Right lobe of liver (tissue), 6 donors: ENCODE measurements around the gene GALNT10. TPM values are rescaled to one million over a fixed set of nuclear protein-coding genes. Genes with fewer than 3 reads are reported as not detected.

Source experiments
- ATAC-seq, 4 donors: fragments of 200-7000 bp; cut with Tn5 transposase; one replicate each; pipeline ENCODE4 v1.9.1; 2020; ENCODE audit warnings: mild to moderate bottlenecking in 4 of 4, moderate library complexity in 4 of 4
- DNase-seq, 3 donors: peaks; one replicate each; pipeline ENCODE4 v3.0.0-alpha.2; 2020
- H3K27ac ChIP-seq, 3 donors: fragments of 200-600 bp; one replicate each; pipeline ENCODE4 v1.8.0; 2022
- H3K27me3 ChIP-seq, 2 donors: fragments of 200-600 bp; one replicate each; pipeline ENCODE4 v1.8.0; 2022
- H3K36me3 ChIP-seq, 4 donors: fragments of 200-600 bp; sonication (generic) in 1 of 4; one replicate each; pipeline versions ENCODE4 v1.5.1 to v1.8.0; 2017 to 2022; ENCODE audit warnings: control low read depth in 1 of 4
- H3K4me1 ChIP-seq, 4 donors: fragments of 200-600 bp; sonication (generic) in 1 of 4; one replicate each; pipeline versions ENCODE4 v1.5.1 to v1.8.0; 2017 to 2022; ENCODE audit warnings: control low read depth in 1 of 4
- H3K4me3 ChIP-seq, 3 donors: fragments of 200-600 bp; one replicate each; pipeline ENCODE4 v1.8.0; 2022
- H3K9me3 ChIP-seq, 4 donors: fragments of 200-600 bp; sonication (generic) in 1 of 4; one replicate each; pipeline versions ENCODE4 v1.5.1 to v1.8.0; 2017 to 2022; ENCODE audit warnings: control low read depth in 1 of 4
- POLR2A ChIP-seq: fragments of 450-650 bp; IDR thresholded peaks from one replicate; pipeline ENCODE4 v1.6.1; 2017; ENCODE audit warnings: antibody characterized with exemption, mild to moderate bottlenecking
- WGBS: methylation state at CpG from one replicate; pipeline ENCODE4 v1.1.6; 2018; ENCODE audit warnings: low coverage, low lambda C conversion rate; ENCODE audit not compliant: insufficient coverage; ENCODE audit errors: missing lambda C conversion rate; 5-methylcytosine and 5-hydroxymethylcytosine counted together
- intact Hi-C, 2 donors: fragments of 100-400 bp; cut with DNase I; formaldehyde crosslinking; loops; one replicate each; pipeline versions ENCODE4 v1.11.2 to v1.14.1; 2022
- total RNA-seq, 6 experiments: library from RNA; depleted of rRNA in 2 of 6; stranded (reverse); fragments of >200 nt in 2 of 6; fragmentation: NEBNext Ultra II Directional in 3 of 6; extraction: Animal tissue kit (Norgen Biotek cat#: 25700) in 3 of 6; gene quantifications; one replicate each; pipeline versions ENCODE4 v1.1.0 to v1.2.4, GENCODE V29; 2016 to 2023
- TF ChIP-seq, protein P1 (sequence below), 4 donors: fragments of 200-600 bp in 3 of 4; fragments of 450-650 bp in 1 of 4; IDR thresholded peaks; one replicate each; pipeline versions ENCODE4 v1.5.1 to v1.8.0; 2016 to 2022; ENCODE audit warnings: antibody characterized with exemption in 4 of 4, mild to moderate bottlenecking in 2 of 4
- donor health status: DM: no; HTN: yes; CAD: no.
- donor health status: DM: no; HTN: no; CAD: no.
- donor health status: DM: no; HTN: no; CAD: no.
- donor health status: DM: no; HTN: yes; CAD: no.
- donor health status: DM: no; HTN: yes; CAD: no.

GALNT10 gene
- total RNA-seq, 6 experiments from 2014 or later, result 4.0 to 9.7 (median 7.1) TPM

DNA sequence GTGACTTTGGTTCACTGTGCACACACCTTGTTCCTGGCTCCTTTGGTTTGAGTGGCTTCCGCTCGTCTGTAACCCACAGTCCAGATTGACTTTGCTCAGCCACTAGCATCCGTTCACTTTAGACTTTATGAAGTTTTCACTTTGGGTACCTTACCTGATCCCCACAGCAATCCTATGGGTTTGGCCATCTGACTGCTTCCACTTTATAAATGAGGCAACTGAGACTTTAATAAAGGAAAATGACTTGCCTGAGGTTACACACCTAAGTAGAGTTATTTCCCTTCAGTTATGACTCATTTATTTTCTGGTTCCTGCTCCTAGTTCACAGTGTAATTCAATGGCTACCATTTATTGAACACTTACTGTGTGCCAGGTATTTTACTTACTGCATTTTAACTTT lies 161.0 kb downstream of the GALNT10 start:
- ATAC-seq (no peak), DNase-seq (no peak)
- Histone ChIP-seq H3K27me3 (no peaks in the 10 kb centered on the region), H3K27ac (no peak overlapping the region), H3K36me3 (peaks cover 0 to 1% (median 0%) of the 10 kb centered on the region in 4 donors), H3K9me3 (no peaks in the 10 kb centered on the region), H3K4me1 (no peaks in the 10 kb centered on the region), H3K4me3 (no peak overlapping the region)
- no peak for TF ChIP-seq POLR2A
- TF ChIP-seq, protein P1, sequence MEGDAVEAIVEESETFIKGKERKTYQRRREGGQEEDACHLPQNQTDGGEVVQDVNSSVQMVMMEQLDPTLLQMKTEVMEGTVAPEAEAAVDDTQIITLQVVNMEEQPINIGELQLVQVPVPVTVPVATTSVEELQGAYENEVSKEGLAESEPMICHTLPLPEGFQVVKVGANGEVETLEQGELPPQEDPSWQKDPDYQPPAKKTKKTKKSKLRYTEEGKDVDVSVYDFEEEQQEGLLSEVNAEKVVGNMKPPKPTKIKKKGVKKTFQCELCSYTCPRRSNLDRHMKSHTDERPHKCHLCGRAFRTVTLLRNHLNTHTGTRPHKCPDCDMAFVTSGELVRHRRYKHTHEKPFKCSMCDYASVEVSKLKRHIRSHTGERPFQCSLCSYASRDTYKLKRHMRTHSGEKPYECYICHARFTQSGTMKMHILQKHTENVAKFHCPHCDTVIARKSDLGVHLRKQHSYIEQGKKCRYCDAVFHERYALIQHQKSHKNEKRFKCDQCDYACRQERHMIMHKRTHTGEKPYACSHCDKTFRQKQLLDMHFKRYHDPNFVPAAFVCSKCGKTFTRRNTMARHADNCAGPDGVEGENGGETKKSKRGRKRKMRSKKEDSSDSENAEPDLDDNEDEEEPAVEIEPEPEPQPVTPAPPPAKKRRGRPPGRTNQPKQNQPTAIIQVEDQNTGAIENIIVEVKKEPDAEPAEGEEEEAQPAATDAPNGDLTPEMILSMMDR (IDR thresholded peaks at IDR 0.05), result no peak
- WGBS, result 89% methylated on average over 3 of the region's 3 CpGs
- intact Hi-C loops, result no loop called here

DNA sequence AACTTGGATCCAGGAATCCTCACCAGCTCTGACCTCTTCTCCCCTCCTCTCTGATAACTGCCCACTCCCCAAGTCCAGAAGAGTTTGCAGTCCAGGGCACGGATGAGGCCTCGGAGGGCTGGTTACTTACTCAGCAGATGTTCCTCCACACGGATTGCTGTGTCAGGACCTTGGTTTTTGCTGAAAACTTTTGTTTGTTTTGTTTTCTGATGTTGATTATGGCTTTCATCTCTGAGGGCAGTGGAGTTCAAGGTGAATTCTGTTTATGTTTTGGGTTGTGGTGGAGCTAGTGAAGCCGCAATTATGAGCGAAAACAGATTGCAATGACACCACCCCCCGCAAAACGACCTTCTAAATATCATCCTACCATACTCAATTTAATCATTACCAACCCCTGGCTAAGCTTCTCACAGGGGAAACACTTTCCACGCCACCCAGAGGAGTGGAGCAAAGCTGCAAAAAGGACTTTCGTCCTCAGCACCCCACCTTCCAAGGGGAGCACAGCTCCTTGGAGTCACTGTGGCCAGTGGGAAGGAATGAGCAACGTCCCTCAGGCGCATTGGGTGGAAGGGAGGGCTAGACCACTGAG lies 162.5 kb downstream of the GALNT10 start:
- no peak overlapping the region for H3K4me3 ChIP-seq
- H3K36me3 ChIP-seq, result peaks cover 0 to 1% (median 0%) of the 10 kb centered on the region in 4 donors
- no peak for DNase-seq
- H3K27ac ChIP-seq, result no peak overlapping the region
- WGBS, result 64% methylated on average over 4 of the region's 11 CpGs
- no peaks in the 10 kb centered on the region for H3K9me3 ChIP-seq
- H3K27me3 ChIP-seq, result no peaks in the 10 kb centered on the region
- TF ChIP-seq, protein P1 (IDR thresholded peaks at IDR 0.05), result no peak
- no peak for TF ChIP-seq POLR2A
- no peak for ATAC-seq
- intact Hi-C loops, result no loop called here
- H3K4me1 ChIP-seq, result no peaks in the 10 kb centered on the region

DNA sequence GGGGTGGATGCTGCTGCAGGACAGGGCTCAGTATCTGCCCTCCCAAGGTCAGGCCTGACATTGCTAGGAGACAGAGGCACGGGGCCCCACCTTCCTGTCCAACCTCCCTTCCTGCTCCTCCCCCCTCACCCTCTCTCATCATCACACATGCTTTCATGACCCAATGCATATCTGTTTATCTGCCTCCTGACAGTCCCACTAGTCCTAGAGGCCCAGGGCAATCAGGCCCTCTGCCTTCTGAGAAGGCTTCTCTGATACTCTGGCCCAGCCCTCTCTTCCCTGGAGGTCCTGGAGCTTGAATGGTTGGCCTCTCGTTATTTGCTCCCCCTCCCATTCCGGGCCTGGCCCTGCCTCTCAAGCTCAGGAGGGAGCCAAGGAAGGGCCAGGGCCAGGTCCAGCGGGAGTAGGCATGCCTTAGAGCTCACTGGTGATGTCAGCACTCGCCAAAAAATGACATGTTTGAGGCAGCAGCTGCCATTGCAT lies 164.6 kb downstream of the GALNT10 start:
- ATAC-seq, result no peak
- H3K9me3 ChIP-seq, result no peaks in the 10 kb centered on the region
- H3K4me3 ChIP-seq, result no peak overlapping the region
- intact Hi-C loops, result no loop called here
- DNase-seq, result no peak
- no peaks in the 10 kb centered on the region for H3K27me3 ChIP-seq
- no peak overlapping the region for H3K27ac ChIP-seq
- peaks cover 0 to 1% (median 0%) of the 10 kb centered on the region in 4 donors for H3K36me3 ChIP-seq
- 60% methylated on average over 4 of the region's 5 CpGs for WGBS
- TF ChIP-seq, protein P1 (IDR thresholded peaks at IDR 0.05), result no peak
- TF ChIP-seq POLR2A, result no peak
- H3K4me1 ChIP-seq, result no peaks in the 10 kb centered on the region

DNA sequence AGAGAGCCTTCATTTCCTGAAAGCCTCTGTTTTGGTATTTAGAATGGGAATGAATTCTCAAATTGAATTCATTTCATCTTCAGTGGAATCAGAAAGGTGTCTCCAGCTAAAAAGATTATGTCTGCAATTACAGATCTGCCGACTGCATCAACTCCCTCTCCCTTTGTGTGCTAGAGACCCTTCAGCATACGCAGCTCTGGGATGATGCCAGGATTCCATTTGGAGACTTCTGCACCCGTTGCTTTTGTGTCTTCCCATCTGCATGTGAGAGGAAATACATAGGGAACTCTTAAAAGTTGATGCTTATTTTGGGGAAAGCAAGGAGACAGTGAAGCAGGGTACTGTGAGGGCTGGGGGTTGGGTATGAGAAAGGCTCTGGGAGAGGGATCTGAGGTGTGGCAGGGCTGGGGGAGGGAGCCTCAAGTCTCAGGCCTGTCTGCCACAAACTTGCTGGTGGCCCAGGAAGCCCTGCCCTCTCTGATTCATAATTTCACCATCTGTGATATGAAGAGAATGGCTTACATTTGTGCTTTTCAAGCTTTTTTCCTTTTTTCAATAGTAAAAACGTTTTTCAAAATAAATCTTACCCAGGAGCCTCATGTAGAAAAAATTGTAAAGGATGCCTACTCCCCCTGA lies 165.6 kb downstream of the GALNT10 start:
- H3K4me1 ChIP-seq, result no peaks in the 10 kb centered on the region
- TF ChIP-seq, protein P1 (IDR thresholded peaks at IDR 0.05), result no peak
- TF ChIP-seq POLR2A, result no peak
- ATAC-seq (no peak), DNase-seq (no peak)
- intact Hi-C loops, result no loop called here
- H3K36me3 ChIP-seq, result no peaks in the 10 kb centered on the region
- no peaks in the 10 kb centered on the region for H3K9me3 ChIP-seq
- no peak overlapping the region for H3K27ac ChIP-seq
- 70% methylated on average over 4 of the region's 4 CpGs for whole genome bisulfite sequencing
- H3K4me3 ChIP-seq, result no peak overlapping the region
- H3K27me3 ChIP-seq, result no peaks in the 10 kb centered on the region
